K562 (cell line): Measurements from ENCODE around the gene SPOCD1. TPM values are rescaled to one million over a fixed set of nuclear protein-coding genes. Genes with fewer than 3 reads are reported as not detected.

Experiments
- ATAC-seq: fragments of 200-7000 bp; cut with Tn5 transposase; 3 replicates; pipeline ENCODE4 v1.9.1; 2020; ENCODE audit warnings: moderate library complexity
- BruUV-seq: library from RNA; stranded (reverse); fragments of 400-500 nt; replicated peaks from 2 replicates; lab custom pipeline; 2021; lab: Mats Ljungman, UMichigan
- CTCF ChIA-PET: fragments of 300-600 bp; formaldehyde crosslinking; extraction: SDS; loops from one replicate; lab custom pipeline; 2021; ENCODE audit warnings: low intra/inter-chr PET ratio; lab: Yijun Ruan, JAX
- POLR2A ChIA-PET: fragments of 300-600, 350-650 bp; sonication (Branson Sonifier 250); formaldehyde crosslinking; extraction: SDS; loops from one replicate; lab custom pipeline; 2021; ENCODE audit warnings: antibody characterized with exemption, inconsistent platforms; lab: Yijun Ruan, JAX
- DNase-seq, 4 experiments: peaks; one replicate each; pipeline versions ENCODE4 v3.0.0 to v3.0.0-alpha.2; 2011 to 2018; ENCODE audit warnings: low spot score in 3 of 4, mixed read lengths in 3 of 4; ENCODE audit errors: extremely low read depth in 1 of 4
- FAIRE-seq: peaks from 2 replicates; lab custom pipeline; 2011; peaks lifted over from hg19 to GRCh38; lab: Jason Lieb, UNC
- H2AFZ ChIP-seq: 2 replicates; pipeline ENCODE4 v1.6.0; 2011; ENCODE audit warnings: low read depth, low read length, control low read depth, inconsistent platforms
- H3K27ac ChIP-seq: fragments of 200-600 bp; 3 replicates; pipeline ENCODE4 v1.8.0; 2011; ENCODE audit warnings: low read depth, mild to moderate bottlenecking, control low read depth, inconsistent platforms, low read length, moderate library complexity, mixed read lengths; ENCODE audit errors: extremely low read depth
- H3K27me3 ChIP-seq, 2 experiments: fragments of 300-600 bp in 1 of 2; 2 replicates in 1 of 2; 3 replicates in 1 of 2; pipeline versions ENCODE4 v1.6.0 to v1.8.0; 2011; ENCODE audit warnings: inconsistent platforms in 2 of 2, low read length in 2 of 2, mild to moderate bottlenecking in 1 of 2, mixed read lengths in 1 of 2, moderate library complexity in 1 of 2; ENCODE audit not compliant: control insufficient read depth in 2 of 2, insufficient read depth in 2 of 2
- H3K36me3 ChIP-seq: fragments of 300-600 bp; 3 replicates; pipeline ENCODE4 v1.8.0; 2011; ENCODE audit warnings: mild to moderate bottlenecking, low read length, inconsistent platforms; ENCODE audit not compliant: control insufficient read depth, insufficient read depth
- H3K4me1 ChIP-seq, 2 experiments: fragments of 200-600 bp in 1 of 2; replicated peaks in 1 of 2; 2 replicates in 1 of 2; 3 replicates in 1 of 2; pipeline versions ENCODE4 v1.5.1 to v1.8.0; 2011; ENCODE audit warnings: inconsistent platforms in 2 of 2, low read length in 2 of 2, mild to moderate bottlenecking in 1 of 2, mixed read lengths in 1 of 2, moderate library complexity in 1 of 2; ENCODE audit not compliant: control insufficient read depth in 2 of 2, insufficient read depth in 2 of 2
- H3K4me2 ChIP-seq: 2 replicates; pipeline ENCODE4 v1.6.1; 2011; ENCODE audit warnings: low read length, control low read depth, inconsistent platforms, mixed read lengths; ENCODE audit not compliant: insufficient read depth
- H3K4me3 ChIP-seq: fragments of 200-600 bp; sonication (generic), shearing (Covaris generic); 2 replicates; pipeline ENCODE4 v1.5.1; 2016; ENCODE audit warnings: control low read depth, inconsistent platforms
- H3K79me2 ChIP-seq: fragments of 200-600 bp; 3 replicates; pipeline ENCODE4 v1.8.0; 2011; ENCODE audit warnings: low read length, inconsistent platforms; ENCODE audit not compliant: control insufficient read depth, insufficient read depth
- H3K9ac ChIP-seq, 2 experiments: 2 replicates each; pipeline versions ENCODE4 v1.6.0 to v1.6.1; 2011; ENCODE audit warnings: low read depth in 2 of 2, low read length in 2 of 2, control low read depth in 1 of 2, inconsistent platforms in 1 of 2, mild to moderate bottlenecking in 1 of 2, mixed read lengths in 1 of 2; ENCODE audit not compliant: insufficient read depth in 1 of 2
- H3K9me1 ChIP-seq: one replicate; pipeline ENCODE4 v1.6.0; 2011; ENCODE audit warnings: inconsistent platforms, mild to moderate bottlenecking, low read length, moderate library complexity; ENCODE audit not compliant: control insufficient read depth, insufficient read depth
- H3K9me3 ChIP-seq: replicated peaks from 2 replicates; pipeline ENCODE4 v1.5.1; 2011; ENCODE audit warnings: low read depth, low read length, inconsistent platforms; ENCODE audit not compliant: control insufficient read depth, insufficient read depth
- H4K20me1 ChIP-seq: replicated peaks from 2 replicates; pipeline ENCODE4 v1.6.1; 2011; ENCODE audit warnings: low read length, inconsistent platforms, mixed read lengths; ENCODE audit not compliant: control insufficient read depth, insufficient read depth
- BHLHE40 ChIP-seq: IDR thresholded peaks from 2 replicates; pipeline ENCODE4 v1.6.1; 2011; ENCODE audit warnings: low read length, improper control_type of control experiment
- C11orf30 ChIP-seq: fragments of 450-650 bp; IDR thresholded peaks from 2 replicates; pipeline ENCODE4 v1.6.1; 2016; ENCODE audit warnings: low read depth, mild to moderate bottlenecking
- HMG20B ChIP-seq: fragments of 250-450 bp; sonication (Bioruptor Pico); IDR thresholded peaks from 2 replicates; pipeline ENCODE4 v1.5.0; 2021; ENCODE audit warnings: mild to moderate bottlenecking
- MYBL2 ChIP-seq, 2 experiments: fragments of 450-650 bp in 1 of 2; sonication (generic) in 1 of 2; formaldehyde crosslinking in 1 of 2; IDR thresholded peaks; 2 replicates each; pipeline versions ENCODE4 v1.6.1 to v1.8.1; 2017 to 2022; ENCODE audit warnings: borderline replicate concordance in 1 of 2, inconsistent platforms in 1 of 2, low read depth in 1 of 2, mild to moderate bottlenecking in 1 of 2, missing genetic modification reagents in 1 of 2, moderate library complexity in 1 of 2
- SRSF7 ChIP-seq: fragments of 200-400 bp; formaldehyde crosslinking; optimal IDR thresholded peaks from 2 replicates; pipeline ENCODE3; 2017; ENCODE audit warnings: mild to moderate bottlenecking, low read depth, low read length
- WGBS: fragments of 100-300 bp; shearing (Covaris generic); methylation state at CpG from one replicate; pipeline ENCODE4 v1.1.6; 2016; ENCODE audit warnings: low coverage, mixed read lengths; ENCODE audit not compliant: insufficient coverage; ENCODE audit errors: missing lambda C conversion rate; 5-methylcytosine and 5-hydroxymethylcytosine counted together
- in situ Hi-C: fragments of 300-500 bp; cut with MboI; formaldehyde crosslinking; loops from 4 replicates; pipeline ENCODE4 v1.15.0; 2018; ENCODE audit warnings: inconsistent platforms, mixed read lengths
- intact Hi-C: fragments of 100-400 bp; cut with micrococcal nuclease; formaldehyde crosslinking; loops from 2 replicates; pipeline ENCODE4 v1.14.2; 2022
- polyA plus RNA-seq, 8 experiments: library from polyadenylated mRNA; depleted of rRNA in 4 of 8; stranded (reverse) in 5 of 8; unstranded in 3 of 8; fragments of >200 nt; fragmentation: Nextera tagmentation in 2 of 8; fragmentation: Illumina TruSeq in 1 of 8; extraction: Ambion mirVana in 2 of 8; extraction: Trizol in 1 of 8; gene quantifications; 2 replicates each; pipeline versions ENCODE4 v1.2.1 to v1.2.3, GENCODE V29; 2011 to 2014; ENCODE audit warnings: inconsistent platforms in 1 of 8, missing spikeins in 1 of 8
- total RNA-seq, 7 experiments: library from RNA; depleted of rRNA in 6 of 7; stranded (reverse); fragments of >200 nt in 6 of 7; fragmentation: Illumina TruSeq in 2 of 7; extraction: Trizol in 2 of 7; gene quantifications; 2 replicates each; pipeline versions ENCODE4 v1.2.1 to v1.2.3, GENCODE V29; 2011 to 2021; ENCODE audit warnings: low replicate concordance in 1 of 7
- TF ChIP-seq, protein P1 (sequence below): sonication (generic); formaldehyde crosslinking; IDR thresholded peaks from 2 replicates; pipeline ENCODE4 v1.8.1; 2023; ENCODE audit warnings: mild to moderate bottlenecking, missing genetic modification reagents

SPOCD1 gene
- total and polyA plus RNA-seq, 9 of the 15 experiments (the other 6 are each of a cell fraction or from before 2014, with no cell fraction given): 0.03 to 0.71 (median 0.26) TPM; not detected in 1

GRCh38 chr1:31771891-31772668 is 43.7 kb downstream of the SPOCD1 start:
- Histone ChIP-seq H3K9me1 (no peaks in the 10 kb centered on the region), H3K79me2 (no peaks in the 10 kb centered on the region), H3K4me2 (no peak overlapping the region), H3K9ac (no peak overlapping the region), H3K36me3 (no peaks in the 10 kb centered on the region), H3K9me3 (no peaks in the 10 kb centered on the region), H2AFZ (no peak overlapping the region), H3K4me1 (peaks cover 21 to 32% of the 10 kb centered on the region in 2 experiments), H3K27ac (no peak overlapping the region), H3K27me3 (peaks cover 13 to 56% of the 10 kb centered on the region in 2 experiments; a peak in 3 of 5 replicates), H4K20me1 (peaks cover 27% of the 10 kb centered on the region), H3K4me3 (no peak overlapping the region)
- FAIRE-seq (no peak), DNase-seq (no peak), ATAC-seq (no peak)
- ChIA-PET POLR2A (interaction anchor here (0.6 kb wide), 1 partner anchor 233 kb away, joined by 3 read pairs; no protein-coding TSS in a partner anchor), CTCF (no interaction called here)
- no TSS peak for BruUV-seq
- TF ChIP-seq, protein P1, sequence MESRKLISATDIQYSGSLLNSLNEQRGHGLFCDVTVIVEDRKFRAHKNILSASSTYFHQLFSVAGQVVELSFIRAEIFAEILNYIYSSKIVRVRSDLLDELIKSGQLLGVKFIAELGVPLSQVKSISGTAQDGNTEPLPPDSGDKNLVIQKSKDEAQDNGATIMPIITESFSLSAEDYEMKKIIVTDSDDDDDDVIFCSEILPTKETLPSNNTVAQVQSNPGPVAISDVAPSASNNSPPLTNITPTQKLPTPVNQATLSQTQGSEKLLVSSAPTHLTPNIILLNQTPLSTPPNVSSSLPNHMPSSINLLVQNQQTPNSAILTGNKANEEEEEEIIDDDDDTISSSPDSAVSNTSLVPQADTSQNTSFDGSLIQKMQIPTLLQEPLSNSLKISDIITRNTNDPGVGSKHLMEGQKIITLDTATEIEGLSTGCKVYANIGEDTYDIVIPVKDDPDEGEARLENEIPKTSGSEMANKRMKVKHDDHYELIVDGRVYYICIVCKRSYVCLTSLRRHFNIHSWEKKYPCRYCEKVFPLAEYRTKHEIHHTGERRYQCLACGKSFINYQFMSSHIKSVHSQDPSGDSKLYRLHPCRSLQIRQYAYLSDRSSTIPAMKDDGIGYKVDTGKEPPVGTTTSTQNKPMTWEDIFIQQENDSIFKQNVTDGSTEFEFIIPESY (CRISPR knock-in tag): peak; percentile 95
- TF ChIP-seq MYBL2 (IDR thresholded peaks at IDR 0.05; ENCODE audit: low read depth): no peak
- no peak for TF ChIP-seq MYBL2 (CRISPR knock-in tag; IDR thresholded peaks at IDR 0.05; ENCODE audit: borderline replicate concordance)
- TF ChIP-seq C11orf30: no peak
- peak; percentile 16; the same call in 1 of the 2 replicates for TF ChIP-seq BHLHE40
- TF ChIP-seq SRSF7: no peak
- TF ChIP-seq HMG20B (CRISPR knock-in tag): no peak
- intact Hi-C loops (no loop called here), in situ Hi-C loops (no loop called here)
- WGBS: 67% methylated on average over 60 of the region's 68 CpGs
